SH-SY5Y (cell line): ENCODE data around the gene KARS1.

Experiments
- GATA2 ChIP-seq: IDR thresholded peaks from 2 replicates; pipeline ENCODE4 v1.6.1; 2011; ENCODE audit warnings: mild to moderate bottlenecking, low read depth, low read length
- GATA3 ChIP-seq: IDR thresholded peaks from 2 replicates; pipeline ENCODE4 v1.6.1; 2011; ENCODE audit warnings: low read depth, mild to moderate bottlenecking, low read length, moderate library complexity

Gene KARS1

DNA sequence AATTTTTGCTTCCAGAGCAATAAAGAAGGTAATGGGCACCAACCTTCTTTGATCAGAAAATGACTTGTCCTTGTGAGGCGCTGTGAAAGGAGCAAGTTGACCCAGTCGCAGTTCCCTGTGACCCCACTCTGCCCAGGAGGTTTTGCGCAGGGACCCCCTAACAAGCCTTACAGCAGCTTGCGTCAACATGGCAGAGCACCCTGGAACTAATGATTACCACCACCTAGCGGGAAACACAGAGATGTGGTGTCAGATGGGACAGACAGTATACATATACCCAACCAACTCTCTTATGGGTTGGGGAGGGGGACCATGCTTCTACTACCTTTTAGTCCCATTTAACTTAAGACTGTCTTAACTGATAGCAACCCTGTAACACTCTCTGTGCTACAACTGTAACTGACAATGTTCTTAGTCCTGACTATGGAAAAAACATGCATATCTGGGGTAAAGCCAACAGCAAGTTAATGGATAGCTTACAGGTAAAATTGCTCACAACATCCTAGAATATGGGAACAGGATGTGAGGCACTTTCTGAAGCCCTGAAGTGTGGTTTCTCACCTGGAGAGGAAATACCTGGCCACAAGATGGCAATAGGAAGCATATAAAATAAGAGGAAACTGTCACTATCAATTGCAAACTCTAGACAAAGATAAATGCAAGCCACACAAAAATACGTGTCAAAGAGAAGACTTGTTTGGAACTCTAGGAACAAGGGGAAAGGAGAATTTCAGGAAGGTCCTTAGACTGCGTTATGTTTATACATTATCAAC is 3.0 kb downstream of the KARS1 start:
- TF ChIP-seq GATA2 (no peak), GATA3 (no peak)

DNA sequence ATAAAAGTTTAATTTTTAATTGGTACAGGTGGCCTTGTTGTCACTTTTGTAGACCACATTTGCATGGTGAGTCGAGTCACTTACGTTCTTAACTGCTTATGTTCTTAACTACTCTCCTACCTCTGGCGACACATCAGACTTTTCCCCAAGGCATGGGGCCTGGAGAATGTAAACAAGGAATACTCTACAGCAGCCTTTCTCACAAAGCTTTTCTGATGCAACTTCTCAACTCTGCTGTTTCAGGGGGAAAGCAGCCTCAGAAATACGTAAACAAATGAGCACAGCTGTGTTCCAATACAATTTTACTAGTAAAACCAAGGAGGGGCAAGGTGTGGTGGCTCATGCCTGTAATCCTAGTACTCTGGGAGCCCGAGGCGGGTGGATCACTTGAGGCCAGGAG is 6.9 kb downstream of the KARS1 start:
- TF ChIP-seq GATA3 (no peak), GATA2 (no peak)

DNA sequence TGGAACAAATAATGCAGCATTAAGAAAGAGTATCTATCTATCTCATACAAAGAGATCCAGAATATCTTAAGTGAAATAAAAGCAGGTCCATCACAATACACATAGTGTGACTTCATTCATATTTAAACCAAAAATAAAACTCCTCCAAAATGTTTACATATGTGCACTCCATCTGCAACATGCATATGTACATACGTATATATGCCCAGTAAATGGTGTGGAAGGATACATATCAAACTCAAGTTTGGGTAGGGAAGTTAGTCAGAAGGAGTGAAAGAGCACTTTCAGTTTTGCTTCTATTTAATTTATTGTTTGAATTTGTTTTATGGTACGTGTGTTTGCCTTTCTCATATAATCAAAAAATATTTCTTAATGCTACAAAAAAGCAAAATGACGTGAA is 12.4 kb downstream of the KARS1 start:
- TF ChIP-seq GATA3 (no peak), GATA2 (no peak)

DNA sequence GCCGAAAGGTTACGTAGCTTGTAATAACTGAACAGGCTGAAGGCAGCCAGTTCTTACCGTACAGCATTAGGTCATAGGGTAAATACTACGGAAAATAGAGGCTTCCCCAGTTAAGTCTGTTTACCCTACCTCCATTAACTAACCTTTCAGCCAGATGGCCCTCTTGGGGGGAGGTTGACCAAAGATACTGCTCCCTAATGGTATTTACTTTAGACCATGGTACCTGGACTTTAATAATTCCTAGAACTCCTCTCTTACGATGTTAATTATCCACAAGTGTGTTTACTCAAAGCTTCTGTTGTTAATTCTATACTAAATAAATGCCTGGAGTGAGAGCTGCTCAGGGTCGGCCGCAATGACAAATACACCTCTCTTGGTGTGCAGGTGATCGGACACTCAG is 14.6 kb downstream of the KARS1 start:
- no peak for TF ChIP-seq GATA2
- TF ChIP-seq GATA3, result no peak

DNA sequence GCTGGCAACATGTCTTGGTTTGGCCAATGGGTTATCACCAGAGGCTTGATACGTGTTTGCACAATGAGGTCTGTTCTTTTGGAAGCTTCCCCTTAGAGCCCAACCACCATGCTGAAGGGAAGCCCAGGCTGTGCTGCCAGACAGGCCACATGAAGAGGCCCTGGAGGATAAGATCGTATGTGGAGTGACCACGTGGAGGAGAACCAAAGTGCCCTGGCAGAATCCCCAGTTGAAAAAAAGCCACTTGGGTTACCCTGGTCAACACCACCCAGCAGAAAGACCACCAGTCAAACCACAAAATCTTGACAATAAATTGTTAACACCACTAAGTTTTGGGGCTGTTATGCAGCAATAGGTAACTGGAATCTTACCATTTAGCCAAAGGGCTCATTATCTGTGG is 17.4 kb downstream of the KARS1 start:
- TF ChIP-seq GATA3 (no peak), GATA2 (no peak)

DNA sequence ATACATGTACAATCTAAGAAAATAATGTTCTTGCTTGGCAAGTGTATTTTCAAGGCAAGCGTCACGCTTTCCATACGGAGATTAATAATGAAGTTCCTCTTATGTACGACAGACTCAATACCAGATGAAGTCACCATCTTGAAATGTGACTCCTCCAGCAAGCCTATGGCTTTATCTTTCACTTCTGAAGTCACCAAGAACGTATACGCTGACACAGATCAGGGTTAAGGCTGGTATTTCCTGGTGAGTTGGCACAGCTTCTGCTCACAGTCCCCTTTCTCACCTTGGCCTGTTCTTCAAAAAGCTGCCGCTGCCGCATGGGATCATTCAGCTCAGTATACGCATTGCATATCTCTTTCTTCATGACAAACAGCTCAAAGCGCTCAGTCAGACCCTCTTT is 18.3 kb downstream of the KARS1 start:
- TF ChIP-seq GATA3, result no peak
- no peak for TF ChIP-seq GATA2

DNA sequence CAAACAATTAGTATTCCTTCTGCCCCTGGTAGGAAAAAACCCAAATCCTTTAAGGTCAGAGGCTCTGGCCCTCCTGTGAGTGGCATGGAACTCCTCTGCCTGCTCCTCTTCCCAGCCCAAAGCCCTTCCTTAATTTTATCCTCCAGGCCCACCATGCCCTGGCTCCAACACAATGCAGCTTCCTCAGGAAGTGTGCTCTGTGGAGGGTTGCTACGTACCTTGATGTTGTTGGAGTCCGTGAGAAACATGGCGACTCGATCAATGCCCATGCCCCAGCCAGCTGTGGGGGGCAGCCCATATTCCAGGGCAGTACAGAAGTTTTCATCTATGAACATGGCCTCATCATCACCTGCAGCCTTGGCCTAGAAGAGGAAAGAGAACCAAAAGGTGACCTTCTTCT is 19.1 kb downstream of the KARS1 start:
- TF ChIP-seq GATA3, result no peak
- TF ChIP-seq GATA2, result no peak

DNA sequence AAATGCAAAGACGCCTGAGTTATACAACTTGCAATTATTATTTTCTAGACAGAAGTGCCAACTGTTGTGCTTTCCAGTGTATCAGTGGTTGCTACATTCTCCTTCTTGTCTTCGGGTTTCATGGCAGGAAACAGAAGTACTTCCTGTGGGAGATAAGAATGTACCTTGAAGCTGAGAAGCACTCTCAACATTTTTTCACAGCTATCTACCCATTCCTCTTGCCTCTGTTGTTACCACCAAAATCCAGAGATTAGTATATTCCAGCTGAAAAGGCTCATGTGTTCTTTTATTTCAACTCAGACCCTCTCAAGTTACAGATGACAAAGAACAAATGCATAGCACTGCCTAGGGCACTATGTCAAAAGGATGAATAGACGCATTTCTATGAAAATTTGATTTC is 19.6 kb downstream of the KARS1 start:
- no peak for TF ChIP-seq GATA2
- no peak for TF ChIP-seq GATA3

DNA sequence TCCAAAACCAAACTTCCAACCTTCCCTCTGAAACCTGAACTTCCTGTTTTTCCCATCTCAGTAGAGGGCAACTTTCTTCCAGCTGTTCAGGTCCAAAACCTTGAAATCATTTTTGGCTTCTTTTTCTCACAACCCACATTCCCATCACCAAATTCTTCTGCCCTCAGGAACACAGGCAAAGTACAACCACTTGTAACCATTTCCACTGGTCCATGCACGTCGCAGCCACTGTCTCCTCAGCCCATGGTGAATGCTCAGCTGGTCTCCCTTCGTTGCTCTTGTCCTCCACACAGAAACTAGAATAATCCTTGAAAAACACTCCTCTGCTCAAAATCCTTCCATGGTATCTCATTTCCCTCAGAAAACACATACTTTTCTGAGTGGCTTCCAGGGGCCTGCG is 20.7 kb downstream of the KARS1 start:
- no peak for TF ChIP-seq GATA2
- TF ChIP-seq GATA3, result no peak

DNA sequence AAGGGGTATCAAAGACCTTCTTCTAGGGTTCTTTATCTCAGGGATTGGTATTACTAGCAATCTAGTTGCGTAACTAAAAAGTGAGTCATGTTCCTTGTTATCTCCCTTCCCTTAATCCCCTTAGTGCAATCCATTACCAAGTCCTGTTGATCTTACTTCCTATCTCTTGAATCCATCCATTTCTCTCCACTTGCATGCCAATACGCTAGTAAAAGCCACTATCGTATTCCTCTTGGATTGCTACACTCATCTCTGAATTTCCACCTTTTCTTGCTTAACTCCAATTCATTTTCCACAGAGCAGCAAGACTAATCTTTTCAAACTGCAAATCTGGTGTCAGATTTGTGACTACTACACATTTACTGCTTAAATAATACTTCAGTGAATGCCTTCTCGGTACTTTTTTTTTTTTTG is 22.5 kb downstream of the KARS1 start:
- TF ChIP-seq GATA2 (no peak), GATA3 (no peak)

DNA sequence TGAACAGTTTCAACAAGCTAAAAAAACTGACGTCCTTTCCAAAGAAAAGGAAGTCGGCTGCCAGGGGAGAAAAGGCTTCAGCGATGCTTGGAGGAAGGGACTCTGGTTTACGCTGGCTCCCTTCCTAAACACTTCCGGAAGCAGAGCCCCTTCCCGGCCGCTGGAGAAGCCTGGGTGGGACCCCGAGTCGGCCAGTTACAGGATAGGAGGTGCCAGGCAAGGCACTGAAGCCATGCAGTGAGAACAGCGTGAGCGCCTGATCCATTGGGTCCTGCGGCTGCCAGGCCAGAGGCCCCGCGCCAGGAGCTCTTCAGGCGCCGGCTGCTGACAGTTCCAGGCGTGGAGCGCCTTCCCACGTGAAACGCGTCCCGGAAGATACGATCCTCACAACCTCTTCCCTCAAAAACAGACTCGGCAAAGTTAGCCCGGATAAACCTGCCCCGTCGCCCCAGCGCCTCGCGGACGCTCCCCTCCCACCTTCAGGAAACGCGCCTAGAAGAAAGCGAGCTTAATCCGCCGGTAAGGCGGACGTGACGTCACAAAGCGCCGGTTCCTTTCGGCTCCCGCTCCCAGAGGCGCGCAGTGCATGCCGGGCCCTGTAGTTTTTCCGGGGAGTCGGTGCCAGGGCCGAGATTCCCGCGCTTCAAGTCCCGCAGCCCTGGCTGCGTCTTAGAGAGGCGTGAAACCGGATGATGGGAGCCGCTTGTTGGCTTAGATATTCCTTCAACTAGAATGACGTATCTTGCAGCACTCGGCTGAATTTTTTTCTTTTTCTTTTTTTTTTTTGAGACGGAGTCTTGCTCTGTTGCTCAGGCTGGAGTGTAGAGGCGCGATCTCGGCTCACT is 24.5 kb downstream of the KARS1 start, which contains the start of gene ADAT1:
TSS of gene ADAT1 (minus strand) at position 521 of the 845 bp plus-strand sequence. CDS start 2,482 bp downstream, outside the sequence.
- TF ChIP-seq GATA2 (no peak), GATA3 (no peak)

DNA sequence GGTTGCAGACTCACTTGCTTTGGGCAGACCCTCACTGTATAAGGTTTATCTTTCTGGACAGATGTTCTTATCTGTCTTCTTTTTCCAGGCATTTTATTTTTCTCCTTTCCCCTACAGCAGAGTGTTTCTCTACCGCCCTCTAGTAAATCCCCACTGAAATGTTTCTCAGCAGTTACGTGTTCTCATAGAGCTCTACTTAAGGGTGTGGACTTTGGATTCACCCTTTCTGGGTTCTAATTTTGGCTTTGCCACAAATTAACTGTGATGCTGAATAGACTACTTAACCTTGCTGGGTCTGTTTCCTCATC is 26.3 kb downstream of the KARS1 start:
- peak; percentile 48; the same call in 1 of the 2 replicates for TF ChIP-seq GATA2
- no peak for TF ChIP-seq GATA3

DNA sequence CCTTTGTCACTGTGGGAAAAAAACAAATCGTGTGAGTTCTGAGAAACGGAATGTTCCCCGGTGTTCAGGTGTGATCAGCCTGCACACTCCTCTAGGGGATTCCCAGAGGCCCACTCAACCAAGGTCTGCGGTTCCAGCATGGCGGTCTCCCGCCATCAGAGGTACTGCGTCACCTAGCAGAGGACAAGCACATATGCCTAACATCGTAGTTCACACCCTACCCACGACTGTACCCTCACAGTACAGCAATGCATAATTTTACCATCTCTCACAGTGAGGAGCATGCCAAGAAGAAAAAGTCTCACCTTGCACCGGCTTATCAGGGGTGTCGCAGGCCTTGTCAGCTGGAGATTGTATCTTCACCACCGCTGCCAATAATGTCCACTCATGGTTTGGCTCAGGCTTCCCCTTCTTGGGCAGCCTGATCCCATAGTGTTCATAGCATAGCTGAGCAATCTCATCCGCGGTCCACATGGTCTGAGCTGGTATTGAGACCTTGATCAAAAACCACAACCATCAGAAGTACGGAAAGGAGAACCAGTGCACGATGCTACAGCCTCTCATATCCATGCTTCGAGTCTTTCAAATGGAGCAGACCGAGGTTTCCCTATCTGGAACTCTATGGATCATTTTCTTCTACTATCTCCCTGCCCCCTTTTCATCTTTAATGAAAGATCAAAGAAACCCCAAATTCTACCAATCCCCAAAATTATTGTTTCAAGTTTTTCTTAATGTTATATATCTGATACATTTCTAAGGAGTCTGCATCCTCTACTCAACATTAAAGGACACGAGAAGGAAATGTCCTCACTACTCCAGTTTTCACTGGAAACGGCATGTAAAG is 26.9 kb downstream of the KARS1 start:
- TF ChIP-seq GATA3 (no peak), GATA2 (no peak)

DNA sequence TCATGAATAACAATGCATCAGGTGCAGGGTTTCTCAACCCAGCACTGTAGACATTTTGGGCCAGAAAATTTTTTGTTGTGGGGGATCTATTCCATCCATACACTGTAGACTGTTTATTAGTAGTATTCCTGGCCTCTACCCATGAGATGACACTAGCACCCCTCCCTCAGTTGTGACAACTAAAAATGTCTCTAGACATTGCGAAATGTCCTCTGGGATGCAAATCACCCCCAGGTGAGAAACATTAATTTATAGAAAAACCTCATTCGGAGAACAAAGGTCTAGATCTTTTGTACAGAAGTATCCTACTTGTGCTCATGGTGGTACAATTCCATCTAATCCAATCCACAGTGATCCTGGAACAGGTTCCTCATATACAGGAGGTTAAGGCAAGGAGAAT is 28.7 kb downstream of the KARS1 start:
- TF ChIP-seq GATA2, result no peak
- no peak for TF ChIP-seq GATA3

DNA sequence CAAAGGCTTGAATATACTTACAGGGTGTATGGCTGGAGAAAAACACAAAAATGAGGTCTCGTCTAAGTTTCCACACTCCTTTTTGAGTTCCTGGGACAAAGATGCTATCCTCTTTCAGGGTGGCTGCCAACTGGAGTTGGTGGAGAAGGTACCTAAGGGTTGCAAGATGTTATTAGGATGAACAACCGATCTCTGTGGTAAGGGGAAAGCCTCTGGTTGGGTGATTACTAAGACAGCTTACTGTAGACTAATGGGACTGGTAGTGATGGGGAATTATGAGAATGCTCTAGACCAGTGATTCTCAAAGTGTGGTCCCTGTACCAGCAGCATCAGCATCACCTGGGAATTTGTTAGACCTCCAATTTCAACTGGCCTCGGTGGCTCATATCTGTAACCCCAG is 30.3 kb downstream of the KARS1 start:
- TF ChIP-seq GATA3, result no peak
- no peak for TF ChIP-seq GATA2
